GM18858 (cell line): ENCODE measurements around the gene ANXA3.
A peak's percentile ranks its signal among the peaks of the same experiment; 100 is the strongest.

ENCODE experiments used
- ATAC-seq: cut with Tn5 transposase; IDR thresholded peaks from one replicate; pipeline ENCODE4 v1.9.1; 2021; ENCODE audit not compliant: unreplicated experiment

ANXA3 gene

GRCh38 chr4:78644063-78644691 is 92.6 kb downstream of the ANXA3 start:
- no peak for ATAC-seq

GRCh38 chr4:78644744-78645330 is 93.3 kb downstream of the ANXA3 start:
- ATAC-seq, result peak; percentile 91

GRCh38 chr4:78645853-78646757 is 94.5 kb downstream of the ANXA3 start:
- peak; percentile 58 for ATAC-seq

- no peak for ATAC-seq
Measured at GRCh38 chr4:78647272-78647671, 95.7 kb downstream of the ANXA3 start.

- no peak for ATAC-seq
Measured at GRCh38 chr4:78648640-78649363, 97.2 kb downstream of the ANXA3 start.

GRCh38 chr4:78650106-78651024 is 98.8 kb downstream of the ANXA3 start:
- no peak for ATAC-seq

GRCh38 chr4:78651250-78651860 is 99.8 kb downstream of the ANXA3 start:
- no peak for ATAC-seq

- ATAC-seq, result no peak
Measured at GRCh38 chr4:78652282-78652876, 100.8 kb downstream of the ANXA3 start.

- no peak for ATAC-seq
Measured at GRCh38 chr4:78653655-78654054, 102.1 kb downstream of the ANXA3 start.

GRCh38 chr4:78654807-78655206 is 103.2 kb downstream of the ANXA3 start:
- ATAC-seq, result no peak

- peak; percentile 32 for ATAC-seq
Measured at GRCh38 chr4:78656968-78657445, 105.4 kb downstream of the ANXA3 start.

GRCh38 chr4:78659264-78659663 is 107.7 kb downstream of the ANXA3 start:
- ATAC-seq, result no peak

- no peak for ATAC-seq
Measured at GRCh38 chr4:78659665-78660064, 108.1 kb downstream of the ANXA3 start.
